Upper lobe of left lung (tissue), 6 donors: ENCODE results near the gene TRIM47. TPM values are rescaled to one million over a fixed set of nuclear protein-coding genes. Genes with fewer than 3 reads are reported as not detected.

Experiments
- ATAC-seq, 2 donors: fragments of 200-7000 bp; cut with Tn5 transposase; one replicate each; pipeline ENCODE4 v1.9.1; 2022; ENCODE audit warnings: mild to moderate bottlenecking in 2 of 2, moderate library complexity in 2 of 2; ENCODE audit not compliant: low FRiP score in 2 of 2
- DNase-seq, 2 donors: peaks; one replicate each; pipeline ENCODE4 v3.0.0-alpha.2; 2019 to 2020
- H3K27ac ChIP-seq, 4 donors: fragments of 200-600 bp; sonication (generic); one replicate each; pipeline ENCODE4 v1.5.1; 2016 to 2019
- H3K27me3 ChIP-seq, 4 donors: fragments of 200-600 bp; sonication (generic); one replicate each; pipeline ENCODE4 v1.5.1; 2017 to 2019
- H3K36me3 ChIP-seq, 4 donors: fragments of 200-600 bp; sonication (generic); one replicate each; pipeline ENCODE4 v1.5.1; 2016 to 2019
- H3K4me1 ChIP-seq, 4 donors: fragments of 200-600 bp; sonication (generic); one replicate each; pipeline ENCODE4 v1.5.1; 2018 to 2019
- H3K4me3 ChIP-seq, 4 donors: fragments of 200-600 bp; sonication (generic); one replicate each; pipeline ENCODE4 v1.5.1; 2017 to 2019; ENCODE audit warnings: mild to moderate bottlenecking in 2 of 4, moderate library complexity in 1 of 4
- H3K9me3 ChIP-seq, 4 donors: fragments of 200-600 bp; sonication (generic); one replicate each; pipeline ENCODE4 v1.5.1; 2018 to 2019
- CTCF ChIP-seq, 6 experiments: fragments of 450-650 bp in 4 of 6; fragments of 200-600 bp in 2 of 6; sonication (generic) in 2 of 6; IDR thresholded peaks; one replicate each; pipeline ENCODE4 v1.5.1; 2016 to 2019; ENCODE audit warnings: antibody characterized with exemption in 6 of 6
- EP300 ChIP-seq, 4 donors: sonication (generic); formaldehyde crosslinking; IDR thresholded peaks; one replicate each; pipeline ENCODE4 v1.5.1; 2017; ENCODE audit warnings: antibody characterized with exemption in 4 of 4, control low read depth in 2 of 4
- POLR2A ChIP-seq, 4 donors: fragments of 450-650 bp; IDR thresholded peaks; one replicate each; pipeline ENCODE4 v1.5.1; 2016 to 2017; ENCODE audit warnings: antibody characterized with exemption in 4 of 4, mild to moderate bottlenecking in 2 of 4
- POLR2AphosphoS5 ChIP-seq, 2 donors: sonication (generic); formaldehyde crosslinking; IDR thresholded peaks; one replicate each; pipeline ENCODE4 v1.5.1; 2017; ENCODE audit warnings: antibody characterized with exemption in 2 of 2
- WGBS, 2 donors: methylation state at CpG; one replicate each; pipeline ENCODE4 v1.1.5; 2017 to 2018; 5-methylcytosine and 5-hydroxymethylcytosine counted together
- total RNA-seq, 6 donors: library from RNA; depleted of rRNA in 4 of 6; stranded (reverse); fragments of >200 nt in 4 of 6; gene quantifications; one replicate each; pipeline versions ENCODE4 v1.1.0 to v1.2.1, GENCODE V29; 2016 to 2021
- donor health status: DM: no; HTN: no; CAD: no; lungs with moderate emphysema.
- donor health status: DM: no; HTN: yes; CAD: no; lungs with severe emphysema.

Gene TRIM47
- total RNA-seq, 6 donors from 2014 or later = 20.1 to 55.6 (median 33.3) TPM

DNA sequence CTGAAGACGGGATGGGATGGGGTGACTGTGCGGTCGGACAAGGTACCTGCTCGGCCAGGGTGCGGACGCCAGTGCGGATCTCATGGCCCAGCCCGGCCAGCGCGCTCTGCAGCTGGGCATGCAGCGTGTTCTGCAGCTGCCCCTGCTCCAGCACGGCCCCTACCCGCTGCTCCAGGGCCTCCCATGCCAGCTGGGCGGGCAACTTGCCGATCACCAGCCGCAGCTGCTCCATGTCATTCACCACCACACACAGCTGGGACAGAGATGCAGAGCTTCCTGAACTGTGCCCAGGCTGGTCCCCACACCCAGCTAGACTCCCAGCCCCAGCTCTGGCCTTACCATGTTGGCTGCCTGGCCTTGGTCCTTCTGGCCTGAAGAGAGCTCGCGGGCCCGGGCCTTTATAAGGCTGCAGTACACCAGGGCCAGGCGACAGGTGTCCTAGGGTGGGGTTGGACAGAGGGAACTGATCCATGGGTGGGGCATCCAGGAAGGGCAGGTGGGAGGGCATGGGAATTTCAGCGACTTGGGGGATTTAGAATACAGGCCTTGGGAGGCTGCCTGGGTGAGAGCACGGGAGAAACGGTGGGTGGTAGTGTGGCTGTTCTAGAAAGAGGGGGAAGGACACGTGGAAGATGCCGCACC, 44.0 kb downstream of the TRIM47 start:
- Histone ChIP-seq H3K36me3 (peaks cover 0 to 63% (median 51%) of the 10 kb centered on the region in 4 donors), H3K27ac (no peak overlapping the region), H3K4me1 (peaks cover 0 to 14% (median 7%) of the 10 kb centered on the region in 4 donors), H3K4me3 (no peak overlapping the region), H3K9me3 (no peaks in the 10 kb centered on the region), H3K27me3 (no peaks in the 10 kb centered on the region)
- no peak for TF ChIP-seq EP300 (IDR thresholded peaks at IDR 0.05)
- TF ChIP-seq POLR2AphosphoS5 (IDR thresholded peaks at IDR 0.05) = no peak
- no peak for TF ChIP-seq CTCF (IDR thresholded peaks at IDR 0.05)
- no peak for TF ChIP-seq POLR2A (IDR thresholded peaks at IDR 0.05)
- WGBS, 2 donors = 95 to 98% methylated on average over 17 to 20 of the region's 25 CpGs
- DNase-seq = no peak
- no peak for ATAC-seq

GRCh38 chr17:75832652-75833400, 45.6 kb downstream of the TRIM47 start:
- Histone ChIP-seq H3K27ac (peak overlapping the region; percentile 5 to 79 (median 63)), H3K9me3 (no peaks in the 10 kb centered on the region), H3K4me1 (peaks cover 3 to 20% (median 13%) of the 10 kb centered on the region in 4 donors), H3K4me3 (no peak overlapping the region), H3K27me3 (no peaks in the 10 kb centered on the region), H3K36me3 (peaks cover 5 to 69% (median 59%) of the 10 kb centered on the region in 4 donors)
- TF ChIP-seq EP300 (IDR thresholded peaks at IDR 0.05) (no peak), POLR2AphosphoS5 (IDR thresholded peaks at IDR 0.05) (no peak)
- DNase-seq (no peak), ATAC-seq (no peak)
- WGBS, 2 donors = 55 to 64% methylated on average over 17 to 20 of the region's 20 CpGs

- Histone ChIP-seq H3K27ac (peak overlapping the region; percentile 5 to 79 (median 63)), H3K4me3 (no peak overlapping the region), H3K27me3 (no peaks in the 10 kb centered on the region), H3K4me1 (peaks cover 9 to 26% (median 19%) of the 10 kb centered on the region in 4 donors), H3K9me3 (no peaks in the 10 kb centered on the region), H3K36me3 (peaks cover 5 to 69% (median 57%) of the 10 kb centered on the region in 4 donors)
- DNase-seq (peak in 1 of 2 donors; percentile 56), ATAC-seq (peak; percentile 19 to 55)
- WGBS, 2 donors = 64 to 72% methylated on average over 10 of the region's 10 CpGs
- TF ChIP-seq CTCF (IDR thresholded peaks at IDR 0.05) (no peak), POLR2AphosphoS5 (IDR thresholded peaks at IDR 0.05) (peak; percentile 36 to 37), POLR2A (IDR thresholded peaks at IDR 0.05) (peak in 1 of 4 donors; percentile 49), EP300 (IDR thresholded peaks at IDR 0.05) (no peak)
These were observed 46.2 kb downstream of the TRIM47 start for GRCh38 chr17:75832164-75832651.

DNA sequence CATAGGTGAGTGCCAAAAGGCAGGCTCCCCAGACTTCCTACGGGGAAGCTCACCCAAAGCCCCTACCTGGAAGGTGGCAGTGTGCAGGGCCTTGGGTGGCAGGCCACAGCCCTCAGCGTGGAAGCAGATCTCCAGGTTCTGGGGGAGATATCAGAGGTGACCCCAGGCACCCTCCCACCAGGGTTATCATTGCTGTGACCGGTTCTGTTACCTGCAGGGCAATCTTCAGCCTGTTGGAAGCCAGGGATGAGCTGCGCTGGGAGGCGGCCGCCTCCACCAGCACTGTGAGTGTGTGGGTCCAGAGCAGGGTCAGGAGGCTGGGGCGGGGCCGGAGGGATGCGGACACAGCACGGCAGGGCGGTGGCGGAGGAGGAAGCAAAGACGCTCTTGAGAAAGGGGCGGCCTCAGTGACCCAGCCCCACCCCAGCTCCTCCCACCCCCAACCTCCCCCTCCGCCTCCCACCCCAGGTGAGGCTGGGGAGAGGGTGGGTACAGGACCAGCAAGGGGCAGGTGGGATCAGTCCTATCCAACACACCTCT, 47.3 kb downstream of the TRIM47 start:
- H3K27me3 ChIP-seq = no peaks in the 10 kb centered on the region
- no peaks in the 10 kb centered on the region for H3K9me3 ChIP-seq
- no peak for DNase-seq
- TF ChIP-seq CTCF (IDR thresholded peaks at IDR 0.05) = no peak
- no peak for TF ChIP-seq POLR2AphosphoS5 (IDR thresholded peaks at IDR 0.05)
- no peak for TF ChIP-seq EP300 (IDR thresholded peaks at IDR 0.05)
- TF ChIP-seq POLR2A (IDR thresholded peaks at IDR 0.05) = no peak
- H3K27ac ChIP-seq = peak overlapping the region in 2 of 4 donors; percentile 23 to 30
- H3K4me3 ChIP-seq = no peak overlapping the region
- H3K4me1 ChIP-seq = peaks cover 13 to 31% (median 23%) of the 10 kb centered on the region in 4 donors
- no peak for ATAC-seq
- peaks cover 5 to 67% (median 53%) of the 10 kb centered on the region in 4 donors for H3K36me3 ChIP-seq
- 87 to 89% methylated on average over 9 to 15 of the region's 15 CpGs for whole genome bisulfite sequencing, 2 donors
